Left forelimb (tissue), 1 donor: ENCODE results near the gene B3GNT8.
A peak's percentile ranks its signal among the peaks of the same experiment; 100 is the strongest.
"Not testable (repeated sequence)": the region's sequence is repeated elsewhere in the genome, so short reads cannot be mapped to it uniquely, and the experiment has no call there.

Experiments used
- DNase-seq: peaks from one replicate; pipeline ENCODE4 v3.0.0-alpha.2; 2018; ENCODE audit warnings: low spot score

B3GNT8 gene

DNA sequence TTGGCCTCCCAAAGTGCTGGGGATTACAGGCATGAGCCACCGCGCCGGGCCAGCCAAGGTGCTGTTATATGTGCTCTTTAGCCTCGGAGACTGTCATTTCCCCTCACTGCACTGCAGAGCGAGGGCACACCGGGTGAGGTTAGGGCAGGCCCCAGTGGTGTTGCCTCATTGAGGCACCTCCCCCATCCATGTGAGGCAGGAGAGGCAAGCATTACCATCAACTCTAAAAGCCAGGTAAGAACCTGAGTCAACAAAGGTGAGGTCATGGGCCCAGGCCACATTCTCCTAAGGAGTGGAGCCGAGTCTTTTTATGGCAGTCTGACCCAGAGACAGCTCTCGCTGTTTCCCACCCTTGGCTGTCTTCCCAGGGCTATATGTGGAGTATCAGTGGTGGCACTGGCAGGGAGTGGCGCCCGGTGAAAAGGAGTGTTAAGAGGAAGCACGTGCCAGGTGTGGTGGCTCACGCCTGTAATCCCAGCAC lies 10.9 kb downstream of the B3GNT8 start:
- no peak for DNase-seq

DNA sequence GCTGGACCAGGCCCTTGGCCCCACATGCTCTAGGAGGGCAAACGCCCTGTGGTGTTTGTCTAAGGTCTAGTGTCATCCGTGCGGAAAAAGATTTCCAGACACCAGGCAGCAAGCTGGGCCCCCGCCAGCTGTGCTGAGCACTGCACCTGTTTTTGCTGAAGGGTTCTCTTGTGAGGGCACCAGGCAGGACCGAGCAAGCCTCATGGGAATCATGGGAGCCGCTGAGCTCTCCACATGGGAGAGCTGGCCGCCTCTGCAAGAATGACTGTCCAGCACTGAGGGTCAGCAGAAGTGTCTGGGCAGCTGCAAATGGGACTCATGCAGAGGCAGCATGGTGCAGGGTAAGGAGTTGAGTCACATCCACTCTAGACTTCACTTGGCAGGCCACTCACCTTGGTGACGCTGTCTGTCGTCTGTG lies 12.0 kb downstream of the B3GNT8 start:
- DNase-seq, result no peak

DNA sequence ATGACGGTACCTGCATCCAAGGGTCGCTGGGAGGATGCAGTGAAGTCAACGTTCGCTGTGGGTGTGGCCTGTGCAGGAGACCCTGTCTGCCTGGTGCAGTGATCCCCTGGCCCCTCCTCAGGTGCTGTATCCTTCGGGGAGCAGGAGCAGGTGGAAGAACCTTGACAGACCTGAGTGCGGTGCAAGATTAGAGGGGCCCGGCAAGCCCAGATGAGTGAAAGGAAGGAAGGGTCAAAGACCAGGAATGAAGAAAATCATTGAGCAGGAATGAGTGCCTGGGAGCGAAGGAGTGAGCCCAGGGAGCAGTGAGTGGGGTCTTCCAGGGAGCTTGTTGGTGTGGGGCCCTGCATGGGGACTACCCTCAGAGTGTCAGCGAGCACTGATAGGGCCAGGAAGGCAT lies 12.7 kb downstream of the B3GNT8 start:
- DNase-seq, result no peak

DNA sequence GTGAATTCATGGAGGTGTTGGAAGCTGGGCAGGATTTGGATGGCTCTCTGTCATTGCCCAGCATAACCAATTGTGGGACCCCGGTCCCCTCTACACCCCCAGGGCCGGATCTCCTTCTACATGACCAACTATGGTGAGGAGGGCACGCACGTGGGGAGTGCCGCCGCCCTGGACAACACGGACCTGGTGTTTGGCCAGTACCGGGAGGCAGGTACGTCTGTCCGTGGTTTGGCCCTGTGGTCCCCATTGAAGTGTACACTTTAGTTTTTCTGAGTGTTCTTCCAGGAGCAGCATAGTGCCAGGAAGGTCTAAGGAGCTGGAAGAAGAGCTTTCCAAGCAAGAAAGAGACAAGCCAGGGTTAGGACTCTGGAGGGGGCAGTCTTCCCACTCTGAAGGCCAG lies 13.2 kb downstream of the B3GNT8 start:
- DNase-seq, result no peak

DNA sequence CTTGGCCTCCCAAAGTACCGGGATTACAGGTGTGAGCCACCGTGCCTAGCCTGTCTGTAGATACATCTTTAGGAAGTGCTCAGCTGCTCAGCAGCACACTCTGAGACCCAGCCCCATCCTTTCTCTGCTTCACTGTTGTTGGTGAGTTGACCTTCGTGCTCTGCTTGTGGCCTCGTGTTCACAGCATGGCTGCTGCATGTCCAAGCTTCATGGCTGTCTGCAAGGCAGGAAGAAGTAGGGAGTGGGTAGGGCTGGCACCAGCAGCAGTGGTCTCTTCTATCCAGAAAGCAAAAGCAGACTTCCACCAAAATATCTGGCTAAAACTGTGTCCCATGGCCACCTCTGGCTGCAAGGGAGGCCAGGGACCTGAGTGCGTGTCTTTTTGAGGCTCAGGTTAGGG lies 14.2 kb downstream of the B3GNT8 start:
- no peak for DNase-seq

DNA sequence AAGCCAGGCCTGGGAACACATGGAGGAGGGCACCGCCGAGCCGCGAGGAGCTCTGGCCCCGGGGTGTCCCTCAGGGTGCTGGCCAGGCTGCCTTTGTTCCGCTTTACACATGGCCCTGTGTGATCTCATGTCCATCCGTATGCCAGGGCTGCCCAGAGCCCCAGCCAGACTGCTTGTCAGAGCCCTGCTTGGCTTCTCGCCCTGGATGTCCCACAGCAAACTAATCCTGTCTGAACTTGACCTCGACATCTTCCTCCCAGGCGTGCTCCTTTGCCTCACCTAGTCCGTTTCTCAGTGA lies 15.3 kb downstream of the B3GNT8 start:
- DNase-seq, result no peak

DNA sequence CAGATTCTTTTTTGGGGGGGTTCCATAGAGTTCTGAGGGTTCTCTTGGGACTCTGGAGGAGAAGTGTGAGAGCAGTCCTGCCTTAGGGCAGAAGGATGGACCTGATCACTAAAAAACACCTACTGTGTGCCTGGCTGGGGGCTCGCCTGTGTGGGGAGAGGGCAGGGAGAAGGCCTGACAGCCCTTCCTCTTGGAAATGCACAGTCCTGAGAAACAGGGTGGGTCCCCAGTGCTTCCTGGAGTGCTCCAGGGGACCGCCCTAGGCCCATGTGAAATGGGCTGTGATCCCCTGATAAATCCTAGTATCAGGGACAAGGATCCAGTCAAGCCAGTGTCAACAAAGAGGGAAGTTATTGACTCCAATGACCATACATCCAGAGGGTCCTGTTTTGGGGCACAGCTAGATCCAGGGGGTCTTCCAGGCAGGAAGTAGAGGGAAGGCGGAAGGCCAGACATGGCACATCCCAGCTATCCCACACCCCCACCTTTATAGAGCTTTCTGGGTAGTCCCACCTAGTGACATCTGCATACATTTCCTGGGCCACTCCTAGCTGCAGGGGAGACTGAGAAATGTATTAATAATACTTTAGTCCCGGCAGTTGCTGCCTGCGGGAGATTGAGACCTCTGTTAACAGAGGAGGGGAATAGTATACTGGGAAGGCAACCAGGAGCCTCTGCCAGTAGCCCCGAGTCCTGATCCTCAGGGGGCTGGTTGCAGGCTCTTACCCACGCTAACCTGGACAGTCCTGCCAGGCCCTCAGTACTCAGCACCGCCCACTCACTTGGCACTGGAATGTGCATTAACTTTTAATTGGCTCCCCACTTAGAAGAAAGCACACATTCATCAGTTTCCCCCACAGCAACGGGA lies 15.8 kb downstream of the B3GNT8 start:
- no peak for DNase-seq

DNA sequence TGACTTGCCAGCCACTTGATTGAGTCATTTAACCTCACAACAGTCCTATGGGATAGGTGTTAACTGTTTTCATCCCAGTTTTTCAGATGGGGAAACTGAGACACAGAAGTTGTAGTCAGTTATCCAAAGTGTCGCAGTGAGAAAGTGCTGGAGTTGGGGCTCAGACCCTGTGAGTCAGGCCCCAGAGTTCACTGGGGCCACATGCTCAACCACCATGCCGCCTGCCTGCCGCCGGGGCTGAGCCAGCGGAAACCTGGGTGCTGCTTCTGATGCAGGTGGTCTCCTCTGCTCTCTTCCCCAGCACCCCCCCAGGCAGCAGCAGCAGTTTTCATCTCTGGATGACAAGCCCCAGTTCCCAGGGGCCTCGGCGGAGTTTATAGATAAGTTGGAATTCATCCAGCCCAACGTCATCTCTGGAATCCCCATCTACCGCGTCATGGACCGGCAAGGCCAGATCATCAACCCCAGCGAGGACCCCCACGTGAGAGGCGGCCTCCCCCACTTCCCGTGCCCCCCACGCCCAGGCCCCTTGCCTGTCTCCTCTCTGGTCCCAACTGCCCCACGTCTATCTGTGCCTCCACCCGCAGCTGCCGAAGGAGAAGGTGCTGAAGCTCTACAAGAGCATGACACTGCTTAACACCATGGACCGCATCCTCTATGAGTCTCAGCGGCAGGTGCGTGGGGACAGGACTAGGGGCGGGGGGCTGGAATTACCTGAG lies 16.7 kb downstream of the B3GNT8 start:
- no peak for DNase-seq

DNA sequence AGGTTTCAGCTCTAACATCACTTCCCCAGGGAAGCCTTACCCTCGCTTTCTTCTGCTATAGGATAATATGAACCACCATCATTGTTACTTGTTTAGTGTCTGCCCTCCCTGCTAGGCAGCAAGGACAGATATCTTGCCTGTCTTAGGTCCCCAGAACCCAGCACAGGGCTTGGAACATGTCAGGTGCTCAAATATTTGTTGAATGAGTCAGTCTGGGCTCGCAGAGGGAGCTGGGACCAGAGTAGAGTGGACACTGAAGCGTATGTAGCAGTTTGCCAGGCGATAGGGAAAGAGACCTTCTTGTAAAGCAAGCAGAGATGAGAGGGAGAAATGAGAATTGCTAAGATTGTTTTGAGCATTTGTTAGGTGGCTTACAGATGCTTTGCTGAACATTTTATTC lies 17.9 kb downstream of the B3GNT8 start:
- DNase-seq, result no peak

DNA sequence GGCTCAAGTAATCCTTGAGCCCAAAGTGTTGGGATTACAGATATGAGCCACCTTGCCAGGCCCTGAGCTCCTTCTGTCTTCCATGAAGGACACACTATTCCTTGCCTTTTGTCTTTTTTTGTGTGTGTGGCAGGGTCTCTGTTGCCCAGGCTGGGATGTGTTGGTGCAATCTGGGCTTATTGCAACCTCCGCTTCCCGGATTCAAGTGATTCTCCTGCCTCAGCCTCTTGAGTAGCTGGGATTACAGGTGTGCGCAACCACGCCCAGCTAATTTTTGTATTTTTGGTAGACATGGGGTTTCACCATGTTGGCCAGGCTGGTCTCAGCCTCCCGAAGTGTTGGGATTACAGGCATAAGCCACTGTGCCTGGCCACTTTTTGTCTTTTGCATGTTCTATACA lies 18.3 kb downstream of the B3GNT8 start:
- not testable (repeated sequence) for DNase-seq

DNA sequence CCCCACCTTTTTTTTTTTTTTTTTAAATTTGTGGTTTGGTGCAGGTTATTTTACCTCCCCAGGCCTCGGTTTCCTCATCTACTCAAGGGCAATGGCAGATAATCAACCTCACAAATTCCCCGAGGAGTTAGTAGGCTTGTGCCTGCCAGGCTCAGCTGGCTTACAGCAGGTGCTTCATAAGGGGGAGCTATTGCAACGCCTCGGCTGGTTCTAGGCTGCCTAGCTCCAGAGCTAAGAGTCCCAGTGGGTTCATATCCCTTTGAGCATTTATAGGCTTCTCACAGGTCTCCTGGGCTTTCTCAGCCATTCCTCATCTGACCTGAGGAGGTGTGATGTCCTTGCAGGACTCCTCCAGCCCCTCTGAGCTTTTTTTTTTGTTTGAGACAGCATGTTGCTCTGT lies 18.9 kb downstream of the B3GNT8 start:
- no peak for DNase-seq

DNA sequence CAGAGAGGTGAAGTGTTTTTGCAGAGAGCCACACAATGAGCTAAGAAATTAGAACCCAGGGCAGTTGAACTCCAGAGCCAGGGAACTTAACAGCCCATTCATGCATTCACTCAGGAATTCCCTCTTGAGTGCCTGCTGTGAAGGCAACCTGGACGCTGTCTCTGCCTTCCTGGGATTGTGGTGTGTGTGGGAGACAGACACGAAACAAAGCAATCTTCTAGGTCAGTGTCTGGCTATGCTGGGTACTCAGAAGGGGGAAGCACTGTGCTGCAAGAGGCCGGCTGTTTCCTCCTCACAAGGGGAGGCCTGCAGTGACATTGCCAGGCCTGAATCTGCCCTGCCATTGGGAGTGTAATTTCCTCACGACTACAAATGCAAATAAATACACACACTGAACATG lies 19.9 kb downstream of the B3GNT8 start:
- DNase-seq, result no peak

DNA sequence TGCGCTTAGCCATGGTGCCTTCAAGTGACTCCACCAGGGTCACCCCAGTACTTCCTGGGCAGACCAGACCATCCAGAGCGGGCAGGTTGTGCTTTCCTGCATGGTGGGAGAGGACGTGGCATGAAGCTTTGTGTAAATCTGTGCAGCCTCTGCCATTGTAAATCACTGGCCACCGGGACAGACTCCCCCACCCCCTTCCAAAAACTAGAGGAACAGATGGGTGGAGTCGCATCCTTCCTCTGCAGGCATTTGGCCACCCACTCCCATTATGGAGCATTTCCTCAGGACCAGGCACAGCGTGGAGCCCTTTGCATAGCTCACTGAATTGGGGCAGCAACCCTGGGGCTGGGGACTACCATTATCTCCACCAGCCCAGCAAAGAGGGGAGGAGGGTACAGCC lies 21.4 kb downstream of the B3GNT8 start:
- no peak for DNase-seq

DNA sequence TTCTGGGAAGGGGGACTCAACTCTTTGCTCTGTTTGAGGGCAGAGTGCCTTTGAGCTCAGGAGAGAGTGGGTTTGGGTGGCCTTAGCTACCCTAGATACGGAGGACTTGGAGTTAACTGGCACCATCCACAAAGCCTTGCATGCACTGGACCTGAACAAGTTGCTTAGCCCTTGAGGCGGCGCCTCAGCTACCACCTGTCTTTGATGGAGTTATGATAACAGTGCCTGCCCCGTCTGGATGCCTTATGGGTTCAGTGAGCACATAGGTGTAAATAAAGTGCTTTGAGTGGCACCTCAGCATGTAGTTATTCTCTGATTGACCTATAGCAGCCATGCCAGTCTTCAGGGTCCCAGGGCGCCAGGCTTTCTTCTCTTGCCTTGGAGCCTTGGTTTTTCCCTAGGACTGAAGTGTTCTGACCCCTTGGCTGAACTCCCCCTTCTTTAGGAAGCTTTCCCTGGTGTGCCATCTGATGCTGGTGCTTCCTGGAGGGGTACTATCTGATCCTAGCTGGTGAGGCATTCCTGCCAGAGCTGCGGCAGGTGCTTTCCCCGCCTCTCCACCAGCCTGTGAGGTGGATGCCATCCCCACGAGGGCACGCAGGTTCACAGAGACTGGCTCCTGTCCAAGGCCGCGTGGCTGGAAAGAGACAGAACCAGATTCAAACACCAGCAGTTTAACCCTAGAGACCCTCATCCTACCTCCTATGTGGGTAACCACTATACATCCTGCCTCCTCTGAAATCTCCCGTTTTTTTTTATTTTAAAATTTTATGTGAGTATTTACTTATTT lies 23.8 kb downstream of the B3GNT8 start:
- DNase-seq, result no peak

DNA sequence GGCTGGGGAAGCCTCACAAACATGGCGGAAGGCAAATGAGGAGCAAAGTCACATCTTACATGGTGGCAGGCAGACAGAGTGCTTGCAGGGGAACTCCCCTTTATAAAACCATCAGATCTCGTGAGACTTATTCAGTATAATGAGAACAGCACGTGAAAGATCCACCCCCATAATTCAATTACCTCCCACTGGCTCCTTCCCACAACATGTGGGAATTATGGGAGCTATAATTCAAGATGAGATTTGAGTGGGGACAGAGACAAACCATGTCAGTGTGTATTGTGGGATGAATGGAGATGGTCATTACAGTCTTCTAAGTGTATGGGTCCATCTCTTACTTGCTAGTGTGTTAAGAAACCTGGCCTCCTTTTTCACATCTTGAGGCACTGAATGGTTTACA lies 25.2 kb downstream of the B3GNT8 start:
- DNase-seq, result no peak

DNA sequence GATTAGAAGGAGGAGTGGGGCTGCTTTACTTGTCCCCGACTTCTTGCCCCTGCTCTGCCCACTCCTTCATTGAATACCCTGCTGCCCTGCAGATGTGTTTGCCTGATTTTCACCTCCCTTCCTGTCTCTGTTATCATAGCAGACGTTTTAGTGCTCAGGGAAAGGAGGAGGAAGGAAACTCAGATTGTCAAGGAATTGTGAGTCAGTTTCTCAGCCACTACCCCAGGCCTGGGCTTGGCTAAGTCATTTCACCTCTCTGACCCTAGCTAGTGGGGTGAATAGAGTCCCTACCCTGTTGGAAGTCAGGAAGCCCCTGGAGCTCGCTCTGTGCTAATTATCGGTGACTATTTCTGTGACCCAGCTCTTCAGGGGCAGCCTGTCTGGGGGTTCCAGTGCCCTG lies 25.7 kb downstream of the B3GNT8 start:
- no peak for DNase-seq

DNA sequence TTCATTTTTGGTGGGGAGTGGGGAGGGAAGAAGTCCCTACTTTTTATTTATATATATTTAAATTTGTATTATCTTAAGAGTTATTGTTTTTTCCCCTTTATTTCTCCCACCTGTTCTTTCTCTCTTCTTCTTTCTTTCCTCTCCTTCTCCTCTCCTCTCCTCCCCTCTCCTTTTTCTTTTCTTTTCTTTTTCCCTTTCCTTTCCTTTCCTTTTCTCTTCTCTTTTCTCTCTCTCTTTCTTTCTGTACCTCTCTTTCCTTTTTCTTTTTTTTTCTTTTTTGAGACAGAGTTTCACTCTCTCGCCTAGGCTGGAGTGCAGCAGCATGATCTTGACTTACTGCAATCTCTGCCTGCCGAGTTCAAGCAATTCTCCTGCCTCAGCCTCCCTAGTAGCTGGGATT lies 27.6 kb downstream of the B3GNT8 start:
- DNase-seq, result no peak

DNA sequence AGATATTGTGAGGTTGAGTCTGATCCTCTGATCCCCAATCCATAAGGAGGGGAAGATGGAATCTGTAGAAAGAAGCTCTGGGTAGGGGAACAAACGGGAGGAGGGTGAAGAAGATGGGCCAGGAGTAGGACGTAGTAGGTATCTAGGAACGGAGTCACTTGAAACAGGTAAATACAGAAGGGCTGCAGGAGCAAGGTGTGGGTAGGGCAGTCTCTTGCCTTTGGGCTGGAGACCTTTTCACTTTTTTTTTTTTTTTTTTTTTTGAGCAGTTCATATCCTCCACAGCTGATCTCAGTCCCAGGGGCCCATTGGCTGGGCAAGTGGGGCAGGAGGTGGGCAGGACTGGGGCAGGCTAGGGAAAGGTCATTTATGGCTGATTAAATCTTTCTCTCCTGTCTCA lies 28.1 kb downstream of the B3GNT8 start:
- no peak for DNase-seq

DNA sequence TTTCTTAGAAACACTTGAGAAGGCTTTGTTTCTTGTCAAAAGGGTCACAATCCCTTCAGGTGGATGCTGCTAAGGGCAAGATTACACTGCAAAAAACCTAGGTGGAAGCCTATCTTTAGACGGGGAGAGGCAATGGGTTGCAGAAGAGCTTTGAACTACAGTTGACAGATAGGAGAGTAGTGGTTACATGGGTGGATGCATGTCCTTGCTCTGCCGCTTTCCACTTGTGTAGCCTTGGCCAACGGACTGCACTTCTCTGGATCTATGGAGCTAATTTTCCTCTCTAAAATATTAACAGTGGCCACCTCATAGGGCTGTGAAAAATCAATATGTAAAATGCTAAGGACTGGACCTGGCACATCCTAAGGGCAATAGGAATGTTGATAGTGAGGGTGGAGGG lies 28.6 kb downstream of the B3GNT8 start:
- DNase-seq, result no peak

DNA sequence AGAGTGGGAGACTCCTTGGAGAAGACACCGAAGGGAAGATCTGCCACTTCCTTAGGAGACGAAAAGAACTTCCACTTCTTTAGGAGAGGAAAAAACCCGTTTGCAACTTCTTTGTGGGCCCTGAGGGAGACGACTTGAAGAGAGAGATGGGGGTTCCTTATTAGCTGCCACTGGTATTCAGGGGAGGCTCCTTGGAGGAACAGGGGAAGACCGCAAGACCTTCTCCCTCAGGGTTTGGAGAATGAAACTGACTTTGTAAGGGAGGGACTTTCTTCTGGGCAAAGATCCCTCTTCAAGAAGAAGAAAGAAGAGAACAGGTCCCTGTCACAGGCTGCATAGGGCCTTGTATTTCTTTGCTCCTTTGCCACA lies 29.1 kb downstream of the B3GNT8 start:
- no peak for DNase-seq

DNA sequence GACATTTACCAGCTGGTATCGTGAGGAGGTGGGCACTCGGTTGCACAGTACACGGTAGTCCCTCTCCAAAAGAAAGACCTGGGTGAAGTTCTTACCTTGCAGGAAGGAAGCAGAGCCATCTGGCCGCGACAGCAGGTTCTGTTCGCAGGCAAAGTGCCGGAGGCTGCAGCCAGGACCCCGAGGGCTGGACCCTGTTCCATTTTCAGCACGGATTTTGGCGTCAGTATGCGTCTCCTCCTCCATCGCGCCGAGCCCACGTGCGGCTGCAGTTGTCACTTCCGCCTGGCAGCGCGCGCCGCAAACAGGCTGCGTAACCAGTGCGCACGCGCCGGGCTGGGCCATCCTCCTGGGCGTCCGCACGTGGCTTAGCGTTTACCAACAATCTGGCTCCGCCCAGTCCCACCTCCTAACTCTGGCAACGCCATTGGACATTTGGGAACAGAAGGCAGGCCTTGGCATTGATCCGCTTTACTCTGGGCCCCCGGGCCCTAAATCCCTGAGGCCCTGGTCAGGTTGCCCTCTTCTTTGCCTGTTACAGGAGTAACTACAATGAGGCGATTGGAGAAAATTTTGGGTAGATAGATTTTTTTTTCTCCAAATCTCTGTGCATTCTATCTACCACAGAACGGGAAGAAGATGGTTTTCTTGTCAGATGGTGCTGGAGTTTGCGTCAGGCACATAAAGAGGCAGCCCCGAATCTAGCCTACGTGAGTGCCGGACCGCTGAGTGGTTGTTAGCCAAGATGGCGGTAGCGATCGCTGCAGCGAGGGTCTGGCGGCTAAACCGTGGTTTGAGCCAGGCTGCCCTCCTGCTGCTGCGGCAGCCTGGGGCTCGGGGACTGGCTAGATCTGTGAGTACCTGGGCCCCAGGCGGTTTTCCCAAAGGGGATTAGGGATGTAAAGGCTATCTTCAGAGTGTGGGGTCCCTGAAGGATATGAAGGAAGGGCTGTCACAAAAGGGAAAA lies 29.8 kb downstream of the B3GNT8 start, which contains the start of the genes BCKDHA and EXOSC5:
BCKDHA (plus strand) TSS at position 733 of the 964 bp plus-strand sequence; CDS start at position 743, 10 bp downstream.
EXOSC5 (minus strand) TSS at position 274 of the 964 bp plus-strand sequence; CDS start at position 243, 31 bp downstream.
- peak; percentile 98 for DNase-seq
